Nephron (organoid): ENCODE data around the gene MEGF8.

Experiments used
- H3K27ac Mint-ChIP-seq, 3 experiments: 2 replicates each; pipeline ENCODE4 v1.8.0; 2020; ENCODE audit warnings: mixed read lengths in 3 of 3, mild to moderate bottlenecking in 2 of 3, moderate library complexity in 1 of 3
- H3K27me3 Mint-ChIP-seq: 2 replicates; pipeline ENCODE4 v1.8.0; 2021; ENCODE audit warnings: low read depth, mild to moderate bottlenecking, moderate library complexity, mixed read lengths
- H3K36me3 Mint-ChIP-seq: 2 replicates; pipeline ENCODE4 v1.8.0; 2020; ENCODE audit warnings: low read depth, mixed read lengths
- H3K4me1 Mint-ChIP-seq: 2 replicates; pipeline ENCODE4 v1.8.0; 2020; ENCODE audit warnings: mixed read lengths
- H3K4me3 Mint-ChIP-seq, 3 experiments: 2 replicates each; pipeline ENCODE4 v1.8.0; 2020; ENCODE audit warnings: mild to moderate bottlenecking in 3 of 3, mixed read lengths in 3 of 3, moderate library complexity in 2 of 3
- H3K9me3 Mint-ChIP-seq: 2 replicates; pipeline ENCODE4 v1.8.0; 2020; ENCODE audit warnings: mixed read lengths
- TF ChIP-seq, protein P1 (sequence below), 3 experiments: fragments of 200-600 bp; sonication (generic); IDR thresholded peaks; one replicate each; pipeline ENCODE4 v1.5.0; 2021; ENCODE audit warnings: antibody characterized with exemption in 3 of 3; ENCODE audit not compliant: unreplicated experiment in 3 of 3

The MEGF8 gene

DNA sequence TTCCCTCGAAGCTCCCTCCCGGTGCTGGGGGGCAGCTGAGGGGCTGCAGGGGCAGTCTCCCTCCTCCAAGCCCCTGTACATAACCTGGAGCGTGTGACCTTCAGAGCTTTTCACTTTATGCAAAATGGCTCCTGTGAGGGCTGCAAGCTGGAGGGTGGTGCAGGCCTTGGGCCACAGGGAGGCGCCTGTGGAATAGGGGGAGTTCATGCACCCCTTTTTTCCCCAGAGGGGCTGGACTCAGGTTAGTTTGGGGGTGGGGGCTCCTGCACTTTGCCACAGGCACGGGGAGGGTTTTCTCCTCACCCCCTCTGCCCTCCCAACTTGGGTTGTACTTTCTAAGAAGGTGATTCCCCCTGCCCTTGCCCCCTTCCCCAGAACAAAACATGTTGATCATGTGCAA is 30.1 kb upstream of the MEGF8 start:
- H3K4me1 Mint-ChIP-seq = peaks cover 13% of the 10 kb centered on the region
- peaks cover 39% of the 10 kb centered on the region for H3K36me3 Mint-ChIP-seq
- TF ChIP-seq, protein P1, sequence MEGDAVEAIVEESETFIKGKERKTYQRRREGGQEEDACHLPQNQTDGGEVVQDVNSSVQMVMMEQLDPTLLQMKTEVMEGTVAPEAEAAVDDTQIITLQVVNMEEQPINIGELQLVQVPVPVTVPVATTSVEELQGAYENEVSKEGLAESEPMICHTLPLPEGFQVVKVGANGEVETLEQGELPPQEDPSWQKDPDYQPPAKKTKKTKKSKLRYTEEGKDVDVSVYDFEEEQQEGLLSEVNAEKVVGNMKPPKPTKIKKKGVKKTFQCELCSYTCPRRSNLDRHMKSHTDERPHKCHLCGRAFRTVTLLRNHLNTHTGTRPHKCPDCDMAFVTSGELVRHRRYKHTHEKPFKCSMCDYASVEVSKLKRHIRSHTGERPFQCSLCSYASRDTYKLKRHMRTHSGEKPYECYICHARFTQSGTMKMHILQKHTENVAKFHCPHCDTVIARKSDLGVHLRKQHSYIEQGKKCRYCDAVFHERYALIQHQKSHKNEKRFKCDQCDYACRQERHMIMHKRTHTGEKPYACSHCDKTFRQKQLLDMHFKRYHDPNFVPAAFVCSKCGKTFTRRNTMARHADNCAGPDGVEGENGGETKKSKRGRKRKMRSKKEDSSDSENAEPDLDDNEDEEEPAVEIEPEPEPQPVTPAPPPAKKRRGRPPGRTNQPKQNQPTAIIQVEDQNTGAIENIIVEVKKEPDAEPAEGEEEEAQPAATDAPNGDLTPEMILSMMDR (IDR thresholded peaks at IDR 0.05; ENCODE audit: unreplicated experiment in 3 of 3) = no peak
- no peaks in the 10 kb centered on the region for H3K9me3 Mint-ChIP-seq
- no peak overlapping the region for H3K4me3 Mint-ChIP-seq
- H3K27me3 Mint-ChIP-seq = no peaks in the 10 kb centered on the region
- H3K27ac Mint-ChIP-seq = peak overlapping the region in 1 of 3 experiments; percentile 53

DNA sequence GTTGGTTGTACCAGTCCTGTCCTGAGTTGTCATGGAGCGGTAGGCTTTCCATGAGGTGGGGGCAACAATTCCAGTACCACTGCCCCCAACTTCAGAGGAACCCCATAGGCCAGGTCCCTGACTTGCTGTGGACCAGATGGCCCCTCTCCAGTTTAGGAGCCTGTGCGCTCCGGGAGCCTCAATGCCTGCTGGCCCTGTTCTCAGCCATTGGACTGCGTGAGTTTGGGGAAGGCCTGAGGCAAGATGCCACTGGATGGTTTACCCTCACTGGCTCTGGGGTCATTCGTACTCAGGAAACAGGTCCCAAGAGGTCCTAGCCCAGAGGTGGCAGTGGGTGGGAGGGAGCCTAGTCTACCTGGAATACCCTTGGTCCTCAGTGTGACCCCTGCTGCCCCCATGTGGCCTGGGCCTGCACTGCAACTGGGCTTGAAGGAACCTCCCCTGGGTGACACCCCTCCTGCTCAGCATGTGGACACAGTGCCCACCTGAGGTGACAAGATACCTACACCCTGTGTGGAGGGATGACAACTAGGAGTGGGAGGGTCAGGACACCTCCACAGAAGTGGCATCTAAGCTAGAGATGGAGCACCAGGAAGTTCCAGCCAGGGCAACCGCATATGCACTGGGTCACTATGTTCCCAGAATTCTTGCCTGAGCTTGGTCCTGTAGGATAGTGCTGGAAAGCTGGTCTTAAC is 29.5 kb upstream of the MEGF8 start:
- Mint-ChIP-seq H3K27me3 (no peaks in the 10 kb centered on the region), H3K27ac (peak overlapping the region in 1 of 3 experiments; percentile 53), H3K4me3 (no peak overlapping the region), H3K4me1 (peaks cover 13% of the 10 kb centered on the region), H3K36me3 (peaks cover 39% of the 10 kb centered on the region), H3K9me3 (no peaks in the 10 kb centered on the region)
- TF ChIP-seq, protein P1 (IDR thresholded peaks at IDR 0.05; ENCODE audit: unreplicated experiment in 3 of 3) = peak; percentile 86 to 96 (median 86)

DNA sequence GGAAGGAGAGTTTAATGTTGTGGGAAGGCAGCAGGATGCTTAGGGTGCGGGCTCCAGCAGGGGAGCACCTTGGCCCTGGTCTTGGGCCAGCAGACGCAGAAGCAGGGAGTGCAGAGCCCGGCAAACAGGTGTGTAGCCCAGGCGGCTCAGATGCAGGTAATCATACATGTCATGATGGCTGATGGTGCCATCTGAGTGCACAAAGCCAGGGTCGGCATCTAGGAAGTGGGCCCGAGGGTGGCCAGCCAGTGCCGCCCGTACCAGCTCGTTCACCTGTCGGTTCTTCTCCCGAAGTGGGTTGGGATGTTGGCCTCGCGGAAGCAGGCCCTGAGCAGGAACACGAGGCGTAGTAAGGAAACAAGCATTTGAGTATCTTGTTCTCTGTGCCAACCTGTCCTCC is 28.4 kb upstream of the MEGF8 start:
- TF ChIP-seq, protein P1 (IDR thresholded peaks at IDR 0.05; ENCODE audit: unreplicated experiment in 3 of 3) = no peak
- Mint-ChIP-seq H3K4me1 (peaks cover 5% of the 10 kb centered on the region), H3K27ac (peak overlapping the region in 2 of 3 experiments; percentile 47 to 61), H3K27me3 (no peaks in the 10 kb centered on the region), H3K9me3 (no peaks in the 10 kb centered on the region), H3K36me3 (peaks cover 30% of the 10 kb centered on the region), H3K4me3 (peak overlapping the region; percentile 6 to 47 (median 19))

DNA sequence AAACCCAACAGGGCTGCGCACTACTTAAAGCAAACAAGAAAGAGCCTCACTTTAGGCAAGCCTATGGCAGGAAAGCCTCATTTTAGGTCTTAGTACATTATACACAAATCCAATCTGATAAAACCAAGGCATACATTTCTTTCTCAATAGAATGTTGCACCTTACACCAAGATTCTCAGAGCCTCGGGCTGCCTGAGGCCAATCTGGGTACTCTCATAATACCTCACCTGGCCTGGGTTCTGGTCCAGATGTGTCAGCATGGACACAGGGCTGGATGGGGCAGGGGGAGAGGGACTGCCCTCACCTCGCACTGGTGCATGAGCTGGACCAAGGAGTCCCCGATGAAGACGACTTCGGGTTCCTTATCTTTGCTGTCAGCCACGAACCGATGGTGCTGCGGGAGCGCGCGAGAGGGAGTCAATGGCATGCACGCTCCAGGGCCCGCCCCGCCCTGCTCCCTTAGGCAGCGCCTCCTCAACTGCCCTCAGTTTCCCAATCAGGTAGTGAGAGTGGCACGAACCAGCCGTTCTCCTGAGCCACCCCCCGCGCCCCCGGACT is 23.7 kb upstream of the MEGF8 start, which contains the start of gene PRR19:
TSS of gene PRR19 (plus strand) at position 487 of the 558 bp plus-strand sequence. CDS start 7,453 bp downstream, outside the sequence.
- TF ChIP-seq, protein P1 (IDR thresholded peaks at IDR 0.05; ENCODE audit: unreplicated experiment in 3 of 3) = no peak
- Mint-ChIP-seq H3K36me3 (peaks cover 11% of the 10 kb centered on the region), H3K4me3 (peak within 1 kb of the TSS; percentile 86 to 96 (median 89)), H3K9me3 (no peaks in the 10 kb centered on the region), H3K27ac (peak within 1 kb of the TSS; percentile 96 to 99 (median 98)), H3K4me1 (peaks cover 14% of the 10 kb centered on the region), H3K27me3 (no peaks in the 10 kb centered on the region)

DNA sequence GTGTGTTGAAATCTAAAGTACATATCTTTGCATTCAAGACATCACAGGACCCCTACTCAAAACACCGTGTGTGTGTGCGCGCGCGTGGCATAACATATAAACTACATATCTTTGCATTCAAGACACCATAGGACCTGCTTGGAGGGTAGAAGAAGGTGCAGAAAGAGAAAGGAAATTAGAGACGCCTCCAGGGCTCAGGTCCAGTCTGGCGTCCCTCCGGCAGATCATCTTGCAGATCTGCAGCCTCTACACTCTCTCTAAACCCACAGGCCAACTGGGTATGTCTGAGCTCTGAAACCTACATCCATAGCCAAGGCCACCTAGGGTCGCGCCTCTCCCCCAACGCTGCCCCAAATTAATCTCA is 22.4 kb upstream of the MEGF8 start:
- TF ChIP-seq, protein P1 (IDR thresholded peaks at IDR 0.05; ENCODE audit: unreplicated experiment in 3 of 3) = no peak
- Mint-ChIP-seq H3K4me1 (peaks cover 14% of the 10 kb centered on the region), H3K27ac (peak overlapping the region; percentile 96 to 99 (median 98)), H3K36me3 (peaks cover 8% of the 10 kb centered on the region), H3K9me3 (no peaks in the 10 kb centered on the region), H3K4me3 (peak overlapping the region; percentile 86 to 96 (median 89)), H3K27me3 (no peaks in the 10 kb centered on the region)
